HG03196 (cell line): ENCODE results near the gene ELMO2.
"Not testable (repeated sequence)": the region's sequence is repeated elsewhere in the genome, so short reads cannot be mapped to it uniquely, and the experiment has no call there.

Source experiments
- ATAC-seq: cut with Tn5 transposase; IDR thresholded peaks from one replicate; pipeline ENCODE4 v1.9.1; 2021; ENCODE audit not compliant: unreplicated experiment

ELMO2 gene

DNA sequence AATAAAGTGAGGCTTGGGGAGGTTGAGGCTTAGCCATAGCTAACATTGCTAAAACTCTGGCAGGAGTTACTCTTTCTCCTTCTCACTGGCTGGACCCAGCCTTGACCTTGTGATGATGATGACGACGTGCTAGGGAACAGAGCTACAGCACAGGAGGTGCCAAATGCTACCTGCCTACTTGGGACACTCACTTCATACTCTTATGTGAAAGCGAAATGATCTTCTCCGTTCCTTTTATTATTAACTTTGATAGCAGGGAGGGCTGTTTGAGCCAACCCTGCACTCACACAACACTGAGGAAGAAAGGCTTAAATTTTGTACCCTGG is 1.2 kb upstream of the ELMO2 start:
- ATAC-seq, result no peak

- ATAC-seq, result peak; percentile 19
Observed at GRCh38 chr20:46406986-46407670, 713 bp upstream of the ELMO2 start.

DNA sequence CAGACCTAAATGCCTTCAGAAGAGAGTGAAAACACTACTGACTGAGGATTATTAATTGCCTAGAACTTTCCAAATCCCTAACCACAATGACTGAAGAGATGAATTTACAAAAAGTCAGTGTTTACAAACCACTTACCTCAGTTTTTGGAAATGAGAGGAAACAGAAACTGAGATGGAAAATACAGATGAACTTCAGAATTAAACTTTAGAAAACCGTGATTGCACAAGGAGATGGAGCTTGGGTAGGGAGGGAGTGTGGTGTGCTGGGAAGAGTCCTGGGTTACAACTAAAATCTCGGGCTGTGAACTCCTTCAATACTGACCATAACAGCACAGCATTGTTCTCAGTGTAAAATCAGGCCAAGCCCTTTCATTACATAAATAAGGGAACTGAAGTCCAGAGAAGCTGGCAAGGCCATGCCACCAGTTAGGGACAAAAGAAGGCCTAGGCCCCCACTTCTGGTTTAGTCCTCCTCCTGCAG is 4.0 kb downstream of the ELMO2 start:
- no peak for ATAC-seq

GRCh38 chr20:46401478-46401860 is 4.9 kb downstream of the ELMO2 start:
- no peak for ATAC-seq

DNA sequence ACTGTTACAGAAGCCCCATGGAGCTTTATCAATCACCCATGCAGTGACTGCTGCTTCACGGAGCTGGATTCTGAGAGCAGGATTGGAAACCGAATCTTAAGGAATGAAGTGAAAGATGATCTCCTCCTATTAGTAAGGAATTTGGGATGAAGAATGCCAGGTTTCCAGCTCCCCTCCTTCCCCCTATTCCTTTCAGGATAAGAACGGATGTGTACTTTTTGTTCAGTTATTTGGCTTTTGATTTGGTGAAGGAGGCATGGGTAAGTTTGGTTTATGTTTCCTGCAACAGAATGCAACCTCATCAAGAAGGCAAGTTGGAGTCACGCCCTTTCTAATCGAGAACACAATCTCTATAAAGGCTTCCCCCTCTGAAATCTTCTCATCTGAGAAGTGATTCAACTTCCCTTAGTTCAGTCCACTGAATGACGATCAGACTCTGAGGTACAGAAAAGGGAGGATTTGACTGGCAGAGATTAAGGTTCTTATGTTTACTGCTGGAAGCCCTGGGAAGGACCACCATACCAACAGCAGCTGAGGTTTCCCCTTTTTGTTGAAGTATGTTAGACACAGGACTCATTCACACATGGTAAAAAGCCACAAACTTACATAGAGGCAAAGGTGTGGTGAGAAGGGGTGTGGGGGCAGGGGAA is 5.5 kb downstream of the ELMO2 start:
- ATAC-seq, result no peak

DNA sequence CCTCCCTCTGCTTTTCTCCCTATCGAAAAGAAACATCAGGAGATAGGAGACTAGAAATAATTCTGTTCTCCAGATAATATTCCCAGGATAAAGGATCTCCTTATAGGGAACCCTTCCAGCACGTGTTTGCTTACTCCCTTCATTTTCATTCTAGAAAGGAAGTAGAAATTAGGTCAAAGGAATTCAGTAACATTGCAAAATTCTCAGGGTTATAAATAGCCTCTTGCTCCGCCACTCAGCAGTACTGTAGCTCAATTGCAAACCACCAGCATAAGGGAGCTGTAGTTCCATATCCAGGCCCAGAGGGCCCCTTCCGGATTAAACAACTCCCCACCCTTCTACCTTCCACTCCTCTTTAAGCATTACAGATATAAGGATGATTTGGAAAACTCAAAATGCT is 6.2 kb downstream of the ELMO2 start:
- ATAC-seq, result no peak

DNA sequence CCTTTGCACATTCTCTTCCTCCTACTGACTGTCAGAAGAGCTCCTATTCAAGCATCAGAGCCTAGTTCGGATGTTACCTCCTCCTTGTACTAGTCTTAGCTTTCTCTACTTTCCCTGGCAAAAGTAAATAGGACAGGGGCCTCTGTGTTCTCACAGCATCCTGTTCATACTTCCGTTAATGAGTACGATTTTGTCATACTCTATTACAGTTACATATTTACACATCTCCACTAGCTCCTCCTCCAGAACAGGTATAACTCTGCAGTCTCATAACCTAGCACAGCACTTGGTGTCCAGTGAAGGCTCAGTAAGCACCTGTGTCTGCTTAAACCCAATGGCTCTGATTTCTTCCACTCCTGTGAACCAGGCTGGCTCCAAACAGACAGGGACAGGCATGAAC is 7.0 kb downstream of the ELMO2 start:
- ATAC-seq, result no peak

GRCh38 chr20:46398963-46399362 is 7.5 kb downstream of the ELMO2 start:
- no peak for ATAC-seq

DNA sequence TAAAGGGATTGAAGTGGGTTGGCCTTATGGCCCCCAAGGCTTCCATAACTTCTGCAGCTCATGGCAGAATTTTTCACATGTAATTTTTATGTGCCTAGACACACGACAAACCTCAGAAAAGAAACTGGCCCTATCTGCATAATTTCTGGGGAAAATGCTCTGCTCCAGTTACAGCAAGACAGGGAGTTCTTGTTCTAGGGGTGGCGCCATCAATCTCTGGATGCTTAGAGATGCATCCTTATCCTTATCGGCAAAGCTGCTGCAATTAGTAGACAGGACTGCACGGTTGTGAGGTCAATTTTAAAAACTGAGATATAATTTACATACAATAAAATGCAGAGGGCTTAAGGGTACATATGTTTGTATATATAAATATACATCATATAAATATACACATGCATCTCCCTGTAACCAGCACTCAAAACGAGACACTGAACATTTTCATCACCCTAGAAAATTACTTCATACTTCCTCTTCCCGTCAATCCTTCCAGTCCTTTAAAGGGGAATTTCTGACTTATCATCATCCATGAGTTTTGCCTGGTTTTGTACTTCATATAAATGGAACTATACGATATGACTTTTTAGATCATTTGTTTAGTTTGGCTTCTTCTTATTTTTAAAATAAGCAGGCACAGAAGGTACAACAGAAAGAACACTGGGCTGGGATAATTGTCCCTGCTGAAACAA is 10.2 kb downstream of the ELMO2 start:
- no peak for ATAC-seq

DNA sequence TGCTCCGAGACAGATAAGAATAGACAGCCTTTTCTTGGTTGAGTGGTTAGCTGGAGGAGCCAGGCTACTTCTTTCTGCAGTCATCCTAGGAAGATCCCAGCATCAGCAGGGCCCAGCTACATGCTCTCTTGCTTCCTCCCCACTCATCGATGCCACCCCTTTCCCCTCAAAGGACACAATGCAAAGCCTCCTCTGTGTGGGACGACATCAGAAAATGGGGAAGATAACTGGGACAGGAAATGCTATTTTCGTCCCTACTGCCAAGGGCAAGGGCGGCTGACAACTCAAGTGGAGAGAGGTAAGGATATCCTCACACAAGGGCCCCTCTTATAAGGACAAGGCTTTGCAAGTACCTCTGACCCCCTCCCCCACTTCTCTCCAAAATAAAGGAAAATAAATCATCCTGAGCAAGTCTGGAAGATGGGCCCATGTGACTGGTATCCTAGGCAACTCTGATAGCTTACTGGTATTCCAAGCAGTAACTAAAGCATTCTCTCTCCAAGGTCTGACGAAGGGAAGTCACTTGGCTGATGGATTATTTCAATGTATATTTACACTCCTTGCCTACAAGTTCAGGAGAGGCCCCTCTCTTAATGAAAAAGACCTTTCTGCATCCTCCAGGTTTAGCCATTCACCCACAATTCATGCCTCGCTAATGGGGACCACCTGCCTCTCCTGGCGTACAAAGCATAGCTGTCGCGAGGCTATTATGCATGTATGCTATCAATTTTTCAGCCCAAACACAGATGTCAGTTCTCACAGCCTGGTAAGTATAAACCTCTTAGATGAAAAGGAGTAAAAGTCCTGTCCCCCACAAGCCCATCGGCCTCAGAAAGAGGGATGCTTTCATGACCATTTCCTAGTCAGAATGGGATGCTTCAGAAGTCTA is 11.3 kb downstream of the ELMO2 start:
- ATAC-seq, result no peak

GRCh38 chr20:46393967-46394366 is 12.4 kb downstream of the ELMO2 start:
- ATAC-seq, result no peak

GRCh38 chr20:46388937-46389336 is 17.5 kb downstream of the ELMO2 start:
- ATAC-seq, result no peak

GRCh38 chr20:46388201-46388836 is 18.1 kb downstream of the ELMO2 start:
- ATAC-seq, result no peak

DNA sequence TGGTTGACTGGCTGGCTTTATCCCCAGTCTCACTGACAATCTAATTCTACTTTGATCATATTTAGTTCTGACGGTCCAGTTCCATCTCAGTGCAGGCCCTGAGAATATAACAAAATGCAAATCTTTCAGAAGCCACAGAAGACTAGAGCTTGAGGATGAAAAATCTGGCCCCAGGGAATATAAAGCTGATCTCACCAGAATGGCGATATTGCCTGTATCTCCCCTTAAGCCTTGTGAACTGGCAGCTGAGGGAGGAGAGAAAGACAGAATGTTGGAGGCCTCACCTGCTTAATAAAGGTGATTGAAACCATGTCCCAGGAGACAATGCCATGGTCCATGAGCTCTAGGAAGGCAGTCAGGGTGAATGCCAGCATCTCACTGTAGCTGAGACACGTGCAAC is 19.4 kb downstream of the ELMO2 start:
- not testable (repeated sequence) for ATAC-seq

GRCh38 chr20:46378412-46379009 is 27.9 kb downstream of the ELMO2 start:
- ATAC-seq, result no peak

DNA sequence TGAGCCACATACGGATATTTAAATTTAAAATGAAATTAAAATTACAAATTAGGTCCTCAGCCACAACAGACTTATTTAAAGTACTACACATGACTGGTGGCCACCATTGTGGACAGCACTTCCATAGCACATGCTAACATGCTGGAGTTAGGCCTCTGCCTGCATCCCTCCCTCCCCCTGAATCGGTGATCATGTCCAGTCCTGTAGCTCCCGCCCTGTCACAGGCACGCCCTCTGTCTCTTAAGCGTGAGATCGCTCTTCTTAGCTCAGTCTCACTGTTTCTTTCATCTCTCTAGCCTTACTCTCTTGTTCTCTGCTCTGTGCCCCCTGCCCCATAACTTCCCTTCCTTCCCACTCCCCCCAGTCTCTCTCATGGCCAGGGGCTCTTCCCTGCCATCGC is 28.9 kb downstream of the ELMO2 start:
- no peak for ATAC-seq

- no peak for ATAC-seq
Observed at GRCh38 chr20:46376196-46376785, 30.1 kb downstream of the ELMO2 start.

GRCh38 chr20:46375771-46376170 is 30.6 kb downstream of the ELMO2 start:
- ATAC-seq, result no peak

DNA sequence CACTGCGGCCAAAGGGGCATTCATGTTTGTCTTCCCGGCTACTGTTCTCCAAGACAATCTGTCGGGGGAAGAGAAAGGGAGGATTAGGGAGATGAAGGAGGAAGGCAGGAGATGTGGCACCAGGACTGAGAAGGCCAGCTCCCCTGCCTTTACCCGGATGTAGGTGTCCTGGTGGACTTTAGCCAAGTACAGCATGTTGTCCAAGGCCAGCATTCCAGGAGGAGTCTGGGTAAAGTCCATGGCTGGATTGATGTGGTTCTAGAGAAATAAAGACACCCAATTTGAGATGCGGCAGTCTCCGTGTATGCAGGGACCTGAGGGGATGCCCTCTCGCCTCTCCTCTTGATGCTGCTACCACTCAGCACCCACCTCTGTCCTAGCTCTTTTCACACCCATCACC is 32.0 kb downstream of the ELMO2 start:
- no peak for ATAC-seq

DNA sequence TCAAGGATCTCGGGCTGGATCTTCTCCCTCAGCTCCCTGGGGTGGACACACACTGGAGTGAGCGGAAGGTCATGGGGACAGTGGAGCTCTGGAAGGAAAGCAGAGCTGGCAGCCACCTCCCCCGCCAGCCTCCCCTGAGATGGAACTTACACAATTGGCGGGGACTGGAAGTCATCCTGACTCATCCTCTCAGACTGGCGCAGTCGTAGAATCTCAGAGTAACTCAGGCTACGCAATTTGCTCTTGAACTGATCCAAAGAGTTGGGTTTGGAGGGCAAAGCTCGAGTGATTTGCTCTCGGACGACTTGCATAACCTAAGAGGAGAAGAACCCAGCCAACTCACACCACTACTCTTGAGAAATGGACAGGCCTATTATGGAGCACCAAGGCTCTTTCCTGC is 34.8 kb downstream of the ELMO2 start:
- no peak for ATAC-seq
